Measurements from ENCODE around the gene TLE5.
"Not testable (repeated sequence)": the region's sequence is repeated elsewhere in the genome, so short reads cannot be mapped to it uniquely, and the experiment has no call there.

TLE5 gene

GRCh38 chr19:3095441-3096191 lies 33.3 kb upstream of the TLE5 start:
- peak; percentile 12 for DNase-seq

GRCh38 chr19:3094601-3095440 lies 32.5 kb upstream of the TLE5 start:
- DNase-seq: no peak

GRCh38 chr19:3089299-3089855 lies 27.1 kb upstream of the TLE5 start:
- not testable (repeated sequence) for DNase-seq

- no peak for DNase-seq
Observed at GRCh38 chr19:3087769-3088168, 25.5 kb upstream of the TLE5 start.

DNA sequence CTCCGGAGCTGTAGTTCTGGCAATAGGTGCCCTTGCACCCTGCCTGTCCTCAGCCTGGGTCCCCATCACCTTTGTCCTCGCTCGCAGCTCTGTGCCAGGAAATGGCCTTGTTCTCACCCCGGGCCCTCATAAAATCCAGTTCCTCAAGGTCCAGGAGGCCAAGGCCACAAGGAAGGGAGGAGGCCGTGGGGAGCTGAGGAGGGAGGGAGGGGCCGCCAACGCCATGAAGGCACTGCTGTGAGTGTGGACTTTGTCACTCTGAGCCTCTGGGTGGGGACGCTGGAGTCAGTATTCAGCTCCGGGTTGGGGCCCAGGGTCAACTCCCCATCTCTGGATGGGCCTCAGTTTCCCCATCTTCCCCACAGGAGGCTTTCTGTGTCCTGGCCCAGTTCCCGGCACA lies 22.6 kb upstream of the TLE5 start:
- DNase-seq: no peak

DNA sequence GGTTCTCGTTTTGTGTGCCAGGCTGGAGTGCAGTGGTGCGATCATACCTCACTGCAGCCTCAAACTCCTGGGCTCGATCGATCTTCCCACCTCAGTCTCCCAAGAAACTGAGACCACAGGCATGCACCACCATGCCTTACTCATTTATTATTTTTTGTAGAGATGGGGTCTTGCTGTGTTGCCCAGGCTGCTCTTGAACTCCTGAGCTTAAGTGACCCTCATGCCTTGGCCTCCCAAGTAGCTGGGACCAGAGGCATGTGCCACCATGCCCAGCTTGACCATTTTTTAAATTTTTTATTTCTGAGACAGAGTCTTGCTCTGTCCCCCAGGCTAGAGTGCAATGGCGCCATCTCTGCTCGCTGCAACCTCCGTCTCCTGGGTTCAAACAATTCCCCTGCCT lies 21.7 kb upstream of the TLE5 start:
- no peak for DNase-seq

DNA sequence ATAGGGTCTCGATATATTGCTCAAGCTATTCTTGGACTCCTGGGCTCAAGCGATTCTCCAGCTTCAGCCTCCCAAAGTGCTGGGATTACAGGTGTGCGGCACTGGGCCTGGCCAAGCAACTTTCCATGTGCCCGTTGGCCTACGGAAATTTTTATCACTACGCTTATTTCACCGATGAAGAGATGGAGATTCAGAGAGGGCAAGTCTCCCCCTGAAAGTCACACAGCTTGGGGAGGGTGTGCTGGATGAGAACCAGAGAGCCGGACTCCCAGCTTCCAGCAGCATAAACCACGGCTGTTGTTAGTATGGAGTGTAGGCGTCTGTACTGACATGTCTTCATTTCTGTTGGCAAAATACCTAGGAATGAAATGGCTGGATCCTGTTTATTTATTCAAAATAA lies 20.0 kb upstream of the TLE5 start:
- no peak for DNase-seq

DNA sequence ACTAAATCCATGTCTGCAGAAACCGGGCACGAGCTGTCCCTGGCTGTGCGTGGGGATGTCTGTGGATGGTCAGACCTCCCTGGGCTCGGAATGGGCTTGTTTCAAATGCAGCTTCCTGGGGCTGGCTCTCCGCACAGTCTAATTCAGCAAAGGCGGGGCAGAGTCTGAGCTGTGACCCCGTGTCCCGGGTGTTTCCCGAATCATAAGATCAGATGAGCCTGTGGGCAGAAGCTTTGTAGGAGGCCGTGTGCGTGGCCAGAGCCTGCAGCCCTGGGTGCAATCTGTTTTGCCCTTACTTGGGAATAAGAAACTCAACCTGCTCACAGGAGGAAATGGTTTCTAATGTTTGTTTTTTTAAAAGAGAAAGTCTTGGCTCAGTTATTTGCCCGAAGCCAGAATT lies 18.0 kb upstream of the TLE5 start:
- no peak for DNase-seq

DNA sequence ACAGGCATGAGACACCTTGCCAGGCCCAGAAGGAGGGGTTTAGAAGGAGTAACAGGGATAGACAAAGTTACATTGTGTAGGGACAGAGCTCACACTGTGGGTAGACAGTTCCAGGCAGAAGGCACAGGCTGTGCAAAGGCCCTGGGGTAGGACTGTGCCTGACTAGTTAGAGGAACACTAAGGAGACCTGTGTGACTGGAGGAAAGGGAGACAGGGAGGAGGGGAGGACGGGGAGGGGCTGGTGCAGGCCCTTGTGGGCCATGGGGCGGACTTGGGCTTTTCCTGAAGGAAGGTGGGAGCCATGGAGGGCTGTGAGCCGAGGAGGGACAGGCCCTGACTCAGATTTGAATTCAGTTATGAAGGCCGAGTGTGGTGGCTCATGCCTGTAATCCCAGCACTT lies 17.3 kb upstream of the TLE5 start:
- no peak for DNase-seq

DNA sequence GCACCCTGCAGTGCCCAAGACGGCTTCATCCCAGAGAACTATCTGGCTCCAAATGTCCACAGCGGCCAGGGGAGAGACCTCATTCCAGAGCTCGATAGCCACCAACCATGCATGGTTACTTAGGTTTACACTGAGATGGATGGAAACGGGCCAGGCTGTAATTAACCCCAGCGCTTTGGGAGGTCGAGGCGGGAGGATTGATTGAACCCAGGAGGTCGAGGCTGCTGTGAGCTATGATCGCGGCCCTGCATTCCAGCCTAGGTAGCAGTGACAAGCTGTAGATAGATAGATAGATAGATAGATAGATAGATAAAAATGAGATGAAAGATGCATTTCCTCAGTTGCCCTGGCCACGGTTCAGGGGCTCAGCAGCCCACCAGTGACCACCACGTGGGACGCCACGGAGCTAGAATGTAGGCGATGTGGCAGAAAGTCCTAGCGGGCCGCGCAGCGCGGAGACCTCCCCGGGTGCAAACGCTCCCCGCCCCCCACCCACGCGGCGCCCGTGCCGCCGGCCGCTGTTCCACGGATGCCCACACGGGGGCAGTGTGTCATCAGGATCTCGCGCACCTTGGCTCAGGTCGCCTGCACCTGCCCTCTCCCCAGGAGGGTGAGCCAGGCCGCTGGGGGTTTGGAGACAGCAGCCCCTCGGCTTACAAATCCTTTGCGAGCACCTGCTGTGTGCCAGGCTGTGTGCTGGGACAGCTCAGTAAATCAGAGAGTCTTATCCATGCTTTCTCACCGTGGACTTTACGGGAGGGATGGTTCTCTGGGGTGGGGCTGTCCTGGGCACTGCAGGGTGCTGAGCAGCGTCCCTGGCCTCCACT lies 13.5 kb upstream of the TLE5 start:
- peak; percentile 68 for DNase-seq

- no peak for DNase-seq
Observed at GRCh38 chr19:3073931-3074595, 11.8 kb upstream of the TLE5 start.

GRCh38 chr19:3073159-3073563 lies 10.9 kb upstream of the TLE5 start:
- peak; percentile 47 for DNase-seq

GRCh38 chr19:3071768-3072167 lies 9.5 kb upstream of the TLE5 start:
- DNase-seq: no peak

GRCh38 chr19:3068071-3068470 lies 5.8 kb upstream of the TLE5 start:
- DNase-seq: no peak

- DNase-seq: no peak
Observed at GRCh38 chr19:3067563-3067962, 5.3 kb upstream of the TLE5 start.

- DNase-seq: no peak
Observed at GRCh38 chr19:3066482-3067049, 4.3 kb upstream of the TLE5 start.

DNA sequence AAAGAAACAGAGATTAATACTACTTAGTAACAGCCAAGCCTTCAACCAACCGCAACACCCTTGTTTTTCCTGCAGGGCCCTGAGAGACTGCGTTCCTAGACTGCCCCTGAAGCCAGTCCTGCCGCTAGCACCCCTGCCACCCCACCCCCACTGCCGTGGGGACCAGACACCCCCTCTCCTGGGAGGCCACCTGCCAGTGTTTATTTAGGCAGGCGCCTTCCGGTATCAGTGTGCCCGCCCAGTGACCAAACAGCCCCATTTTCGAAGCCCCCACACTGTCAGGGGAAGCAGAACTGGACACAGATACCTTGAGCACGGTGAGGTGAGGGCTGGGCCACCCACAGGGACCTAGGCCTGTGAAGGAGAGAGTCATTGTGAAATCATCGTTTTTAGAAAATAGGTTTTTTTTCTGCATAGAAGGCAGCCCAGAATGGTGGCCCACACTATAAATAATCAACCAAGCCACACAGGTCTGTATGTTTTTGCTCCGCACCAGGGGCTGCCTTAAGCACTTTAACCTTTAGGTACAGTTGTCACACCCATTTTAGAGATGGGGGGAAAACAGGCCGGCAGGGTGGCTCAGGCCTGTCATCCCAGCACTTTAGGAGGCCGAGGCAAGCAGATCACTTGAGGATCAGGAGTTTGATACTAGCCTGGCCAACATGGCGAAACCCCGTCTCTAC lies 3.5 kb upstream of the TLE5 start:
- peak; percentile 76 for DNase-seq

GRCh38 chr19:3064011-3064330 lies 1.7 kb upstream of the TLE5 start:
- no peak for DNase-seq

DNA sequence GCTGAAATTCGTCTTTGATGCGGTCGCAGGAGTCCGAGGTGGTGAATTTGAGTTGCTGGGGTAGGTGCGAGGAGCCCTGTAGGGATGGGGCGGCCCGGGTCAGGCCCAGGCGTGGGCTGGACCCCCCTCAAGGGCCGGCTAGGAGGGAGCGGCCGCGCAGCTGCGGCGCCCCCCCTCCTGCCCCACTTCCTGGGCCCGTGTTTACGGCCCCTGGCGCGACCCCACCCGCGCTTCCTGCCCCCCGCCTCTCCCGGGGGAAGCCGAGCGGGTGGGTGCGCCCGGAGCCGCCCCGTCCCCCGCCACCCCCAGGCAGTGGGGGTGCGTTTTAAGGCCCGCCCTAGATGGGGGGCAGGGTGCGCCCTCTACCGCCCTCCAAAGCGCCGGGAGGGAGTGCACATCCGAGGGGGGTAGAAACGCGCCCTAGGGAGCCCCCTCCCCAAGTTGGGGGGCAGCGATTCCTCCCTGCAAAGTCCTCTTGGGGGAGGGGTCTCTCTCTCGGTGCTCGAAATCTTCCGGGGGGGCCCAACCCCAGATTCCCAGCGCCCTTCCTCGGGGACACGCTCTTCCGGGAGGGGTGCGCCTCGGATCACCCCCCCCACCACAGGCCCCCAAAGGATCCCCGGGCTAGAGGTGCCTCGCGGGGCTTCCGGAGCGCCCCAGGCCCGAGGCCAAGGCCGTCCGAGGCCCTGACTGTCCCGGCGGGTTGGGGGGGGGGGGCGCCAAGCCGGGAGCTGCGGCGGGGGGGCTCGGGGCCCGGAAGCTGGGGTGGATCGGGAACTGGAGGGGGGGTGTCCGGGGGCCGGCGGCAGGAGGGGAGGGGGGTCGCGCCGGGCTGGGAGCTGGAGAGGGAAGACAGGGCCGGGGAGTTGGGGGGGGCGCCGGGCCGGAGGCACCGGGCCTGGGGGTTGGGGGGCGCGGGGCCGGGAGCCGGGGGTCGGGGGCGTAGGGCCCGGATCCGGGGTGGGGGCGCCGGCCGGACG lies 823 bp downstream of the TLE5 start:
- no peak for DNase-seq

- DNase-seq: no peak
Observed at GRCh38 chr19:3060857-3061181, 1.5 kb downstream of the TLE5 start.

DNA sequence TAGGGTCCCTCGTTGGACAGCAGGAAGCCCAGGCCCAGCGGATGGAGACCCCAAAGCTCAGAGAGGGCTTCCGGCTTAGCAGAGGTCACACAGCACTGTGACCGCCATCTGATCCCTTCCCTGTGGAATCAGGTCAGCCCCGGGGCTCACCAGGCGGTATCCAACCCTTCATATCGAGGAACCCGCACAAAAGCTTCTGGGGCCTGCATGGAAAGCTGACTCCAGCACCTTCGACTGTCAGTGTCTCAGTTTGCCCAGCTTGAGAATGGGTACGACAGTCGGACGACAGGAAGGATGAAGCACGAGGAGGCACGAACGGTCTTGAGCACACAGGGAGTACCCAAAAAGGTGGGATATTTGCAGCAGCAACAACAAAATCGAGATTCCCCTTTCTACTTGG lies 2.6 kb downstream of the TLE5 start:
- DNase-seq: no peak
